Measurements from ENCODE around the gene TOMM40.

TOMM40 gene

GRCh38 chr19:44951179-44952159, 60.4 kb downstream of the TOMM40 start:
- intact Hi-C loops (cut with DNase I) = loop anchor here (5.0 kb wide), 1 partner anchor 49 kb away; no protein-coding TSS in a partner anchor
- DNase-seq = peak; percentile 55 to 91 (median 77)

All from head of caudate nucleus (tissue), 42 donors.